ENCODE data around the gene CEP85. TPM values are rescaled to one million over a fixed set of nuclear protein-coding genes. Genes with fewer than 3 reads are reported as not detected.

CEP85 gene
- total RNA-seq, 1 experiment from 2014 or later, result 38.6 TPM

GRCh38 chr1:26284597-26285347 lies 50.8 kb downstream of the CEP85 start:
- peaks cover 8 to 11% (median 11%) of the 10 kb centered on the region in 3 experiments; a peak in 6 of 7 replicates for H3K36me3 Mint-ChIP-seq (ENCODE audit: insufficient read depth in 1 of 3, low read depth in 3 of 3)
- peaks cover 42 to 47% of the 10 kb centered on the region in 2 experiments for H3K4me1 Mint-ChIP-seq
- no peak overlapping the region for H3K14ac ChIP-seq (ENCODE audit: insufficient read depth, low read length)
- H2BK20ac ChIP-seq (ENCODE audit: low read depth, low read length, poor library complexity, severe bottlenecking), result no peak overlapping the region
- H3K4me3 Mint-ChIP-seq, result 0 out of 5 replicates have a peak overlapping the region, but pooled peaks of 1 of the 2 experiments have one; percentile 55
- no peak overlapping the region for H3K23ac ChIP-seq (ENCODE audit: insufficient read length, low read depth, low read length)
- H3K9ac ChIP-seq (ENCODE audit: extremely low read depth, insufficient read length, low read length), result no peak overlapping the region
- H2BK15ac ChIP-seq (ENCODE audit: low read depth, low read length), result no peak overlapping the region
- no peak overlapping the region for H2AFZ ChIP-seq (ENCODE audit: low read length)
- no peak overlapping the region for H2BK5ac ChIP-seq (ENCODE audit: insufficient read length, low read length)
- H4K20me1 ChIP-seq (ENCODE audit: control insufficient read depth, insufficient read depth, insufficient read length), result peaks cover 2% of the 10 kb centered on the region
- WGBS (ENCODE audit: extremely low coverage, insufficient read length, low lambda C conversion rate), result no CpG with 5 or more reads among the region's 22 CpGs
- peak; percentile 78 for DNase-seq
- H2BK120ac ChIP-seq (ENCODE audit: low read depth, low read length, poor library complexity, severe bottlenecking), result no peak overlapping the region
- H4K91ac ChIP-seq (ENCODE audit: insufficient read length, low read depth, low read length), result no peak overlapping the region
- no peaks in the 10 kb centered on the region for H3K79me1 ChIP-seq (ENCODE audit: insufficient read depth, low read depth, low read length, poor library complexity, severe bottlenecking)
- no peak overlapping the region for H4K8ac ChIP-seq (replicated peaks; ENCODE audit: insufficient read length, low read depth, low read length)
- no peaks in the 10 kb centered on the region for H3K27me3 ChIP-seq (ENCODE audit: insufficient read depth, low read length)
- H2BK12ac ChIP-seq (ENCODE audit: insufficient read length, low read depth, low read length), result no peak overlapping the region
- no peak overlapping the region for H3K56ac ChIP-seq (ENCODE audit: insufficient read length, low read depth, low read length)
- H4K5ac ChIP-seq (ENCODE audit: insufficient read length, low read depth, low read length), result no peak overlapping the region
- H3K27me3 Mint-ChIP-seq (ENCODE audit: low read depth), result no peaks in the 10 kb centered on the region; the same call in 1 of the 2 replicates
- no peak overlapping the region for H3K4ac ChIP-seq (ENCODE audit: low read depth, low read length)
- H3K4me1 ChIP-seq (ENCODE audit: insufficient read depth, low read length), result peaks cover 5% of the 10 kb centered on the region; the same call in 1 of the 2 replicates
- H3K18ac ChIP-seq (ENCODE audit: insufficient read length, low read depth, low read length), result no peak overlapping the region
- H3K27ac Mint-ChIP-seq, result peak overlapping the region in 2 of 3 experiments; percentile 56 to 85; a peak in 4 of 7 replicates
- no peak overlapping the region for H2AK5ac ChIP-seq (ENCODE audit: insufficient read length, low read length)
- H3K9me3 Mint-ChIP-seq, result no peaks in the 10 kb centered on the region; a peak in 1 of 5 replicates
- H3K23me2 ChIP-seq (ENCODE audit: insufficient read length, low read depth, low read length, poor library complexity, severe bottlenecking), result peaks cover 8% of the 10 kb centered on the region
- no peak overlapping the region for H3T11ph ChIP-seq (ENCODE audit: low read length)
- H3K4me2 ChIP-seq (ENCODE audit: insufficient read depth, insufficient read length, low read length), result no peak overlapping the region
- peak; percentile 95 for TF ChIP-seq CTCF (conservative IDR thresholded peaks at IDR 0.05)
- no peak overlapping the region for H3K27ac ChIP-seq (ENCODE audit: insufficient read length, low read depth, low read length)
- H3K9me3 ChIP-seq (ENCODE audit: control insufficient read depth, low read depth, low read length), result no peaks in the 10 kb centered on the region
- no peaks in the 10 kb centered on the region for H3K79me2 ChIP-seq (ENCODE audit: insufficient read depth, low read length)
